GM19468 (cell line): Measurements from ENCODE around the gene PDE4D.

Experiments used
- ATAC-seq: cut with Tn5 transposase; IDR thresholded peaks from one replicate; pipeline ENCODE4 v1.9.1; 2021; ENCODE audit warnings: mild to moderate bottlenecking, moderate library complexity, moderate number of reproducible peaks; ENCODE audit not compliant: unreplicated experiment; ENCODE audit errors: extremely low read depth

Gene PDE4D

GRCh38 chr5:59126016-59126707, 767.4 kb downstream of the PDE4D start:
- no peak for ATAC-seq

GRCh38 chr5:59125011-59125961, 768.2 kb downstream of the PDE4D start:
- ATAC-seq = no peak

- no peak for ATAC-seq
Observed at GRCh38 chr5:59123595-59124561, 769.6 kb downstream of the PDE4D start.

DNA sequence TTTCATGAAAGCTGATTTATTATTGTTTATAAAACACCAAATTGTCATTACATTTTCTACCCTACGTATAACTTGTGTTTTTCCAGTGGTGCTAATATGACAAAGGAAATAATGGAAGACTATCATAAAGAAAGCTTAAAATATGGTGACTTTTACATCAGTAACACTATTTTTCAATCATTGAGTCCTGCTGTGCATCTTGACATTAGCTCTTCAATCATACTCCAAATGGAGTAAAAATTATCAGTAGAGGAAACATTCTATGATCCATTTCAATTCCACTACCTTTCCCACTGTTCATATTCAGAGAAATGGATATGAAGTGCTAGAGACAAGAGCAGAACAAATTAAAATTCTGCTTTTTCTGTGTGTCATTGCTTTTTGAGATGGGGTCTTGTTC, 774.0 kb downstream of the PDE4D start:
- no peak for ATAC-seq

GRCh38 chr5:59117320-59117719, 776.2 kb downstream of the PDE4D start:
- ATAC-seq = no peak

DNA sequence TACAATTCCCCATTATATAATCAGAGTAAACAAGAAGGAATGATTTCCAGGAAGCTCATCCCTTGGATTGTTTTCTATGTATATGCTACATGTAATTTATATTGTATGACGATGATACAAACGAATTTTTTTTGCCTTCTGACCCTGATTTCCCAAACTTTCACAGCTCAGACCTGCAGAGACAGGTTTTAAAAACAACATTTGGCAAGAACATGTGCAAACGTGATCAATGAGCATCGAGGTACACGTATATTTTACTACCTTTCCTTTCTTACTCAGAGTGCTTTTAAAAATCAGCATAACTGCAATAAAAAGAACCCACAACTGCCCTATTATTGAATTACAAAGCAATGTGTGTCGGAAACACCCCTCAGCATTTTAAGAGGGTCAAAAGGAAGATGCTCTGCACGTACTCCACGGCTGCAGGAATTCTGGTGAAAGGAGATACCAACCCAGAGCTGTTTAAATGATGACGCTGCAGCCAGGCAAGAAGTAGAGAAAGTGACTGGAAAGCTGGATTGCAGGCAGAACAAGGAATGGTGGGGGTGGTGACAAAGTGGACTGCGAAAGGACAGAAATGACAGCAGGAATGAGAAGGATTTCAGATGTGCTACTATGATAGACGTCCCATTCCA, 777.2 kb downstream of the PDE4D start:
- ATAC-seq = no peak

DNA sequence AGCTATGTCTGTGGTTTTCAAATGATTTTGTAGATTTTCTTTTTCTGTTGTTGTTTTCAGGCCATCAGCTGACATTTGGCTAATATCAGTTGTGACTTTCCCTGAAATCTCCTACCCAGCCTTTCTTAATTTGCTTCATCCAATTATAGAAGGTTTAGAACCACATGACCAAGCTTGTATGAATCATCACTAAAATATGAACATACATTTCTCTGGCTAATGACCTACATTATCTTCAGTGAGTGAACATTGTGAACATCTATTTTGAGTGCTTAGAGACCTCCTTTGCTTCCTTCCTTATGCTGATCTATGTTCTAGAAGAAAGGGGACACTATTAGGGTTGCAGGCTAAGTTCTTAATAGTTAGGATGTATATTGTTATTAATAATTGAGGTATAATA, 778.2 kb downstream of the PDE4D start:
- ATAC-seq = no peak

GRCh38 chr5:59109383-59109782, 784.1 kb downstream of the PDE4D start:
- no peak for ATAC-seq

DNA sequence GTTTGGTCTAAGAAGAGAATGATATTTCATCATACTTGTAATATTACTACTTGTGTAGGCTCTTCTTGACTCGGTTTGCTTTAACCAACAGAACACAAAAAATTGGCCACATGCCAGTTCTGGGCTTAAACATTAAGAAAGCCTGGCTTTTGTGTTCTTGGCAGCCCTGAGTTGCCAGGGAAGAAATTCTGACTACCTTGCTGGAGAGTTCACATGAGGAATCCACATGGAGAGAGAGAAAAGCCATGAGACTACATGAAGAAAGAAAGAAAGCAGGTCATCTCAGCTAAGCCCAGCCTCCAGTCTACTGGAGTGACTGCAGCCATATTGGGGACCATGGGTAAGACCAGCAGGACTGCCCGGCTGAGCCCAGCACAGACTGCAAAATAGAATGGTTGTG, 785.8 kb downstream of the PDE4D start:
- no peak for ATAC-seq

- ATAC-seq = no peak
Observed at GRCh38 chr5:59104400-59105127, 789.0 kb downstream of the PDE4D start.

- ATAC-seq = no peak
Observed at GRCh38 chr5:59103303-59103702, 790.2 kb downstream of the PDE4D start.

DNA sequence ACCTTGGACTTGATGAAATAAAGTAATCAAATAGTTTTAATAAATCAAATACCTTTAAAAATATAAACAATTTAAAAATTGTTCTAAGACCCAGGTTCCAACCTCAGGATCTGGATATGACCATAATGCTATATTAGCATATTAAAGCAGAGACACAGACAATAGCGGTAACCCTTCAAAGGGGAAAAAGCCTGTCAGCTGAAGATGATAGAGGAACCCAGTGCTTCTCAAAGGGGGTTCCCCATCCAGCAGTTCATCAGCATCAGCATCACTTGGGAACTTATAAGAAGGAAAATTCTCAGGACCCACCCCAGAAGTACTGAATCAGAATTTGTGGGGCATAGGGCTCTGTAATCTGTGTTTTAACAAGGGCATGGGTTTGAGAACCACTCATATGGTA, 791.1 kb downstream of the PDE4D start:
- no peak for ATAC-seq

GRCh38 chr5:59100875-59101274, 792.7 kb downstream of the PDE4D start:
- ATAC-seq = no peak

GRCh38 chr5:59099995-59100345, 793.6 kb downstream of the PDE4D start:
- no peak for ATAC-seq

GRCh38 chr5:59099270-59099994, 794.1 kb downstream of the PDE4D start:
- no peak for ATAC-seq

DNA sequence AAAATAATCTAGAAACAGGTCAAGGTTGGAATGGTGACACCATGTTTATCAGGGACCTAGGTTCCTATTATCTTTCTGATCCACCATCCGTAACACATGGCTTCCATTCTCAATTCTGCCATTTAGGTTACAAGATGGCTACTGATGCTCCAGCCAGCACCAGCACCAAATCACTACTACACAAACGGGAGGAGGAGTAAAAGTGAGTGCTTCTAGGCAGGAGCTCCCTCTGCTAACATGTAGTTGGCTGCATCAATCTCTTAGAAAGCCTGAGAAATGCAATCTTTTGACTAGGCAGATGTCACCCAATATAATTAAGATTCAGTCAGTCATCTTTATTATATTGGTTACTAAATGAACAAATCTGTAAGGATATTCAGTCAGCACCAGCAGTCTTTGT, 794.8 kb downstream of the PDE4D start:
- no peak for ATAC-seq

DNA sequence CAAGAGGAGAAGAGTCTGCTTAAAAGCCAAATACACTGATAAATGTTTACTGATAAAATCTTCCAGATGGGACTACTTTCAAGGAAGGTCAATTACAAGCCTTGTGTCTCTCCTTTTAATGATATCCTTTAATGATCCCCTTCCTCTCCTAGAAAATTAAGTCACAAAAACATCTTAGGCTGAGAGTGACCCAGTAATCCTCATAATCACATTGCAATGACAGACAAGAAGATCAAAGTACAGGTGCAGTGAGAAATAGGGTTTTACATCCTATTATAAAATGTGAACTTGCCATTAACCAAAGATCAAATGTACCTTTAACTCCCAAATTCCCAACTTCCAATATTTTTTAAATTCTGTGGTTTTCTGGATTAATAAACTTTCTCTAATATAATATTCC, 795.8 kb downstream of the PDE4D start:
- no peak for ATAC-seq

GRCh38 chr5:59097116-59097515, 796.4 kb downstream of the PDE4D start:
- ATAC-seq = no peak

- no peak for ATAC-seq
Observed at GRCh38 chr5:59095480-59095879, 798.0 kb downstream of the PDE4D start.
